GM19035 (cell line): ENCODE measurements around the gene TMEM86A.

ENCODE experiments used
- ATAC-seq: cut with Tn5 transposase; IDR thresholded peaks from one replicate; pipeline ENCODE4 v1.9.1; 2021; ENCODE audit not compliant: unreplicated experiment

Gene TMEM86A

DNA sequence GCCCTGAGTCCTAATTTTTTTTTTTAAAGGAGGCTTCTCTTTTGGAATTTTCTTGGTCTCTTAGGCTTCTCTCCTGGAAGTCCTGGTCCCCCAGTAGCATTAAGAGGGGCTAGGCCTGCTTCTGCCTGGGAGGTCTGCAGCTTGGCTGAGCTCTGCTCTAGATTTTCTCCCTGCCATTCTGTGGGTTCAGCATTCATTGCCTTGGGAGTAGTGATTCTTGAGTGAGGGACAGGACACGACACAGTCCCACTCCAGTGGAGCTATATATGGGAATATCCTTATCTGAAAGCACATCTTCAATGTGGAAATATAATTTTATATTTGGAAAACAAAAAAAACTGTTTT, 23.7 kb downstream of the TMEM86A start:
- ATAC-seq, result no peak

GRCh38 chr11:18723991-18724390, 25.4 kb downstream of the TMEM86A start:
- no peak for ATAC-seq

GRCh38 chr11:18726040-18726439, 27.5 kb downstream of the TMEM86A start, which contains the start of gene IGSF22:
Gene IGSF22, minus strand, starts transcription at chr11:18726188. Its CDS starts 1,952 bp downstream, at chr11:18724236.
- no peak for ATAC-seq

DNA sequence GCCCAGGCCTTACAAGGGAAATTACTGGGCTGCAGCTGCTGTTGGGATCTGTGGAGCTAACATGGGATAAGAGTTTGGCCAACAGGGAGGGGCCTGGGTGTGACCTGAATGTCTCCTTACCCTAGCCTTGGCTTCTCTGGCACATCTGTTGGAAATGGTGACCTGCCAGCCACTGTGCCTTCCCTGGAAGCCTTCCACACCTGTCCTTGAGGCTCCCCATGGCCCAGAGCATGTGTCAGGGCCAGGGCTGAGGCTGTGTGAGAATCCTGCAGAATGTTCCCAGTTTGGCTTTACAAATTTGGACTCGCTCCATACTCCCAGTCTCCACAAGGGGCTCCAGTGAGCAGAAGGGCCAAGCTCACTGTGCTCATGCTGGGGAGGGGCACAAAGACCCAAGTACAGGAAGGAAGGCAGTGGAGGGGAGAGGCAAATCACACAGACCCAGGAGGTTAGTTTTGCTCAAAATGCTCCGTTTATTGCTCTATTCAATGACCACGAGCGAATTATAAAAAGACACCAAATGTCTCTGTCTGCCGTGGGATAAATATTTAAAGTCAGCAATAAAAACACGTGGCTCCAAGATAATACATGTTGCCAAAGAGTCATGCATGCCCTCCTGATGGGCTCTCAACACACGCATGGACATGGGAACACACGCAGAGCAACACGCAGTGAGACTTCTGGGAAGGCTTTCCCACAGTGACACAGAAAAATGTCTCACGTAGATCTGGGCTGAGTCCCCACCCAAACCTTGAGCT, 29.1 kb downstream of the TMEM86A start:
- ATAC-seq, result no peak

DNA sequence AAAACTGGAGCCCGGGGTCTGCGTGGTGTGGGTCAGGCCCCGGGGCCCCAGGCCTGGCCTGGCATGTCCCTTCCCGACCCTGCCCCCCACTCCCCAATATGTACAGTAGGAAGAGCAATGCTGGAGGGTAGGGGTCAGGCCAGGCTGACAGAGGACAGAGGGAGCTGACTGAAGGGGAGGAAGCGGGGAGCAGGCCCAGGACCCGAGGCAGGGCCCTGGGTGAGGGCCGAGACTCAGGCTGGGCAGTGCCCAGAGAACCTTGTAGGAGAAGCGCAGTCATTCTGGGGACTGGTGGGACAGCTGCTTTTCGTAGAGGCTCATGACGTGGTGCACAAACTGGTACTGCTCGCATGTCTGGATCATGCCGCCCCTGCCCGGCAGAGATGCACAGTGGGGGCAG, 30.1 kb downstream of the TMEM86A start:
- no peak for ATAC-seq

DNA sequence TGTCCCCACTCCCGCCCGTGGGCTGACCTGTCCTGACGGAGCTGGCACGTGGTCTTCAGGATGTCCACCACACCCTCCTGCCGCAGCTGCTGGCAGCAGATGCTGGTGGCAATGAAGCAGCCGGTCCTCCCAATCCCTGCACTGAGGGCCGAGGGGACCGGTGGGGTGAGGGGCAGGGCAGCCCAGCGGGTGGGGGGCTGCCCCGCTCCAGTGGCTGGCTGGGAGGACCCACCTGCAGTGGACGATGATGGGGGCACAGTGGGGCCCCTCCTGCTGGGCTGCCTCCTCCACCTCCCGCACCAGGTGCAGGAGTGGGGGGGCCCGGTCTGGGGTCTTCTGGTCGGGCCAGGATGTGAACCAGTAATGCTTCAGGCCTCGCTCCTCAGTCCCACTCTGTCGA, 30.8 kb downstream of the TMEM86A start:
- ATAC-seq, result no peak

DNA sequence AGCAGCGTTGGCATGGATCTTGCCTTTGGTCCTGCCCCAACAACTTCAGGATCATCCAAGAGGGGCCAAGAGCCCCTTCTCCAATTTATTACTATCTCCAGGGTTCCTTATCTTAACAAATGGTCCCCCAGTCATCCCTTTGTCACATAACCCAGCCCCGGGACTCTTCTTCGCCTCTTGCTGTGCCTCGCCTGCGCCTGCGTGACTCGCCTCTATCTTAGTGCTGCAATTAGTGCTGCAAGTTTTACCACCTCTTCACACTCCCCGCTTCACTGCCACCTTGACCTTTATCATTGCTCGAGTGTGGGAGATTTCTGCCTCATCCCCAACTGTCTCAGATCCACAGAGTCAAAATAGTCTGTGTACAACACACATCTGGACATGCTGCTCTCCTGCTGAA, 31.4 kb downstream of the TMEM86A start:
- no peak for ATAC-seq

GRCh38 chr11:18731441-18731840, 32.9 kb downstream of the TMEM86A start:
- ATAC-seq, result no peak

GRCh38 chr11:18731949-18732821, 33.6 kb downstream of the TMEM86A start:
- no peak for ATAC-seq

DNA sequence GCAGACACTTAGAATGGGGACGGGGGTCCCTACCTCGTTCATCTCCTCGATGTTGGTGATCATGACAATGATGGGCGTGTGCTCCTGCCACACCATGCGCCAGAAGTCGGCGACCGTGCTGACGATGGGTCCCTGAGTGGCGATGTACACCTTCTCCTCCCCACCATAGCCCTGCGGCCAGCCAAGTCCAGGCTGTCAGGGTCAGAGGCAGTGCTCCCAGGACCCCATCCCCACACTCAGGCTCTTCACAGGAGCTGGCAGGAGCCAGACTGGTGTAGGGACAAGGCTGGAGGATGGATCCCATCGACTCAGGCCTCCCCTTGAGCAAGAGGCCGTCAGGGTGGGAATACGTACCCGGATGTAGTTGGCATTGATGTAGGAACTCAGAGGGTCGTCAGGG, 34.6 kb downstream of the TMEM86A start:
- no peak for ATAC-seq

DNA sequence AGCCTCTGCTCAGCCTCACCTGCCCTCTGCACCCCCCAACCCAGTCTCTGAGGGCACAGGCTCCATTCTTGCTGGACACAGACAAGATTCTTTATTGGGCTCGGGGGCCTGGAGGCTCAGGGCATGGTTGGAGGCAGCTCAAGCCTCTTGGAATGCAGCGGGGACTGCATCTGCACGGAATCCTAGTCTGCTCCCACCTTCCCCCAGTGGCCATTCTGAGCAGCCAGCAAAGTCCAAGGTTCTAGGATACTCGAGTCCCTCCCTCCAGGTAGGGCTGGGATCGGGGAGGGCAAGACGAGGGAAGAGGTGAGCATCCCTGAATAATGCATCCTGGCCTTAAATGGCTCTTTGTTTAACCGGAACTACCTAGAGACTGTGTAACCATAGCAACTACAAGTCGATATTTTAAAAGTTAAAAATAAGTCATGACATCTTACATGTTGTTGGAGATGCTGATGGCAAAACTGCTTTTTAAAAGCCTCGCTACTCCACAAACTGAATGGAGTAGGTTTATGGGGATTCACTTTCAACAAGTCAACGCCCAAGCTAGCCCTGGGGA, 38.1 kb downstream of the TMEM86A start:
- ATAC-seq, result no peak

DNA sequence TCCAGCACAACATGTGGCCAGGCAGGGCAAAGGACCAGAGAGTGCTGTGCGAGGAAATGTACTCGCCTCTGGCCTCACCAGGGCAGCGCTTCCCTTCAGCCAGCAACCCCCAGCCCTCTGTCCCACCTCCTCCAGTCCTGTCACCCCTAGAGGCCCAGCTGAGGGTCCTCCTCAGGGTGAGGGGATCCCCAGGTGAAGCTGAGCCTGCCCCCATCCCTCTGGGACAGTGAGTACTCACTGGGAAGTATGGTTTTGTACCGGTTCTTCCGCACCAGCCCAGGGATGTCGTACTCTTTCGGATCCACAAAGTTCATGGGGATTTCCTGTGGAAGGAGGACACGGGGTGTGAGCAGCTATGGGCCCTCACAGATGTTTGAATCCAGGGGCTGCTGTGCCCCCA, 39.1 kb downstream of the TMEM86A start:
- no peak for ATAC-seq

DNA sequence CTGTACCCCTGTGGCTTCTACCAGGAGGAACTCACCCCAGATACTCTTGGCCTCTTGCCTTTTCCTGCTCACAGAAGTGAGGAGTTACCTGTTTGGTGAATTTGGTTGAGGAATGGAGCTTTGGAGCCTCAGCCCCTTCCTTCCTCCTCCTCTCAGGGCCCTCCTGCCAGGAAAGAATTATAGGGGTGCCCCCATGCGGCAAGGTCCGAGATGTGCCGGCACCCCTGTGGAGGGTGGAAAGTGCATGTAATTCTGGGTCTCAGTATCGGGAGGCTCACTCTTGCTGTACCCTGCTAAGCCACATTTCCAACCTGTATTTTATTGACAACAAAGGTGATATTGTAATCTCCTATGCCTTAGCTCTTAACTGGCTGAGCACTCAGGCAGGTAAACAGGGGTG, 41.1 kb downstream of the TMEM86A start:
- no peak for ATAC-seq

GRCh38 chr11:18741783-18742182, 43.2 kb downstream of the TMEM86A start:
- ATAC-seq, result no peak

DNA sequence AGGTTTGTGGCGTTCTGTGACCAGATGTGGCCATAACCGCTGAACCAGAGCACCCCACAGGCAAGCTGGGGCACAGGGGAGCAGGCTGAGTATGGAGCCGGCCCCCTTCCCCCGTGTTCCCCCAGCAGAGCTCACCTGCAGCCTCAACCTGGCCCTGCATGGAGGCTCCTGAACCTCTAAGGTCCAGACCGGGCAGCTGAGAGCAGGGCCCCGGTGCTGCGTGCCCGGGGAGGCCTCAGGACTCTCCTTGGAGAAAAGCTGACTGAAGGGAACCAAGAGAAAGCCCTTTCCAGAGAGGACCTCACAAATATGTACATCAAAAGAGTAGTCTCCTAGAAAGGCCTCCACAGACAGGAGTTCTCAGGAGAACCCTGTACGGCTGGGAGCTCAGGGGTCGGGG, 44.8 kb downstream of the TMEM86A start:
- no peak for ATAC-seq

GRCh38 chr11:18743900-18744514, 45.4 kb downstream of the TMEM86A start:
- ATAC-seq, result no peak

GRCh38 chr11:18745251-18745650, 46.7 kb downstream of the TMEM86A start:
- no peak for ATAC-seq

DNA sequence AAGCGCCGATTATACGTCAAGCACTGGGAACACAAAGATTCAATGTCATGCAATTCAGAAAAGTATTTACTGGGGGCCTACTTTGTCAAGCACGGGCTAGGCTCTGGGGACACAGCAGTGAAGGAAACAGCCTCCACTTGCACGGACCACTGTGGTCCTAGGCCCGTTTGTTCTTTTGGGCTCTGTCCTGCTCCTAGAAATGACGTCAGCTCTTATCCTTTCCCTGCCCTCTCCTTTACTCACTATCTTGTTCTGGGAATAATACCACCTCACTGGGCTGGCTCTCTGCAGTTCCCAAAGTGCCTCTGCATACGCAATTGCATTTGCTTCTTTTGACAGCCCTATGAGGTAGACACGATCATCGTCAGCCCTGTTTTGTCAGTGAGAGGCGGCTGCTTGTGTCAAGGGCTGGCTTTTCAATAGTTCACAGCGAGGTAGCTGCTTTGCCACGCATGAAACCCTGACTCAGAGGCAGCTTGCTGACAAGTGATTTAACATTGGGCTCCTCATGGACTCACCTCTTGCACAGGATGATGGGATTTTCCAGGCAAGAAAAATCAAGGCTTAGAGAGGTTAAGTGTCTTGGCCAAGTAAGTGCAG, 50.3 kb downstream of the TMEM86A start:
- ATAC-seq, result no peak

- no peak for ATAC-seq
Observed at GRCh38 chr11:18749681-18750319, 51.2 kb downstream of the TMEM86A start.

GRCh38 chr11:18750944-18751343, 52.4 kb downstream of the TMEM86A start:
- no peak for ATAC-seq

GRCh38 chr11:18752502-18752901, 53.9 kb downstream of the TMEM86A start:
- no peak for ATAC-seq
